Breast epithelium (tissue), 4 donors: Measurements from ENCODE around the gene ITGAX. TPM values are rescaled to one million over a fixed set of nuclear protein-coding genes. Genes with fewer than 3 reads are reported as not detected.

ENCODE experiments used
- DNase-seq, 2 donors: peaks; one replicate each; pipeline ENCODE4 v3.0.0-alpha.2; 2019; ENCODE audit warnings: low spot score in 2 of 2
- H3K27ac ChIP-seq, 2 donors: fragments of 200-600 bp; sonication (generic) in 1 of 2; one replicate each; pipeline ENCODE4 v1.5.1; 2016 to 2019; ENCODE audit warnings: mild to moderate bottlenecking in 1 of 2
- H3K27me3 ChIP-seq, 2 donors: fragments of 200-600 bp; sonication (generic) in 1 of 2; one replicate each; pipeline versions ENCODE4 v1.5.1 to v1.6.0; 2017 to 2019; ENCODE audit warnings: control low read depth in 1 of 2, mild to moderate bottlenecking in 1 of 2
- H3K36me3 ChIP-seq: fragments of 200-600 bp; one replicate; pipeline ENCODE4 v1.5.1; 2019
- H3K4me1 ChIP-seq, 2 donors: fragments of 200-600 bp; sonication (generic); one replicate each; pipeline ENCODE4 v1.5.1; 2016 to 2019; ENCODE audit warnings: control low read depth in 1 of 2
- H3K4me3 ChIP-seq, 3 donors: fragments of 200-600 bp; sonication (generic); 1 replicate in 2 of 3; 2 replicates in 1 of 3; pipeline ENCODE4 v1.5.1; 2016 to 2019; ENCODE audit warnings: mild to moderate bottlenecking in 3 of 3, moderate library complexity in 2 of 3
- H3K9me3 ChIP-seq, 2 donors: fragments of 200-600 bp; sonication (generic) in 1 of 2; one replicate each; pipeline ENCODE4 v1.5.1; 2016 to 2019; ENCODE audit warnings: control low read depth in 1 of 2
- POLR2A ChIP-seq: fragments of 450-650 bp; IDR thresholded peaks from one replicate; pipeline ENCODE4 v1.6.1; 2016; ENCODE audit warnings: antibody characterized with exemption, mild to moderate bottlenecking, moderate library complexity
- POLR2AphosphoS5 ChIP-seq, 3 donors: sonication (generic); formaldehyde crosslinking; IDR thresholded peaks; one replicate each; pipeline ENCODE4 v1.6.1; 2017; ENCODE audit warnings: antibody characterized with exemption in 3 of 3
- intact Hi-C: fragments of 100-400 bp; cut with DNase I; formaldehyde crosslinking; loops from one replicate; pipeline ENCODE4 v1.15.1; 2023; ENCODE audit warnings: low total_unique reads
- total RNA-seq, 3 donors: library from RNA; depleted of rRNA; stranded (reverse); fragments of >200 nt; gene quantifications; one replicate each; pipeline ENCODE4 v1.1.0, GENCODE V29; 2016
- TF ChIP-seq, protein P1 (sequence below), 3 donors: fragments of 450-650 bp; IDR thresholded peaks; one replicate each; pipeline ENCODE4 v1.5.1; 2016 to 2017; ENCODE audit warnings: antibody characterized with exemption in 3 of 3, mild to moderate bottlenecking in 3 of 3, moderate library complexity in 3 of 3

Gene ITGAX
- total RNA-seq, 3 donors from 2014 or later, result 3.6 to 16.8 (median 5.1) TPM

DNA sequence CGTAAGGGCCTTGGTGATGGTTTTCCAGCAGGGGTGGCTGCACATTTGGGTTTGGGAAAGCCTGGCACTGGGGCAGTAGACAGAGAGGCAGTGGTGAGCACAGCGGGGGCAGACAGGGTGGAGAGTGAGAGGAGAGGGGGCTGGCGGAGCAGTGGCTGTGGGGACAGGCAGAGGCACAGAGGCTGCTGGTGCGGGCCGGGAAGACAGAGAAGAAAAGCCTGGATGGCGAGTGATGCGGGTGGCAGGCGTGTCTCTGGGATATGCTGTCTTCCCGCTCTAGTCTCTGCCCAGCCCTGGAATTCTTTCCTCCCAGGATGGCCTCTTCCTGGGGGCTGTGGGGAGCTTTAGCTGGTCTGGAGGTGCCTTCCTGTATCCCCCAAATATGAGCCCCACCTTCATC is 55.1 kb downstream of the ITGAX start:
- Histone ChIP-seq H3K4me3 (no peak overlapping the region), H3K36me3 (no peaks in the 10 kb centered on the region), H3K27me3 (no peaks in the 10 kb centered on the region), H3K4me1 (no peaks in the 10 kb centered on the region), H3K27ac (no peak overlapping the region), H3K9me3 (no peaks in the 10 kb centered on the region)
- TF ChIP-seq POLR2AphosphoS5 (IDR thresholded peaks at IDR 0.05) (no peak), POLR2A (no peak)
- TF ChIP-seq, protein P1, sequence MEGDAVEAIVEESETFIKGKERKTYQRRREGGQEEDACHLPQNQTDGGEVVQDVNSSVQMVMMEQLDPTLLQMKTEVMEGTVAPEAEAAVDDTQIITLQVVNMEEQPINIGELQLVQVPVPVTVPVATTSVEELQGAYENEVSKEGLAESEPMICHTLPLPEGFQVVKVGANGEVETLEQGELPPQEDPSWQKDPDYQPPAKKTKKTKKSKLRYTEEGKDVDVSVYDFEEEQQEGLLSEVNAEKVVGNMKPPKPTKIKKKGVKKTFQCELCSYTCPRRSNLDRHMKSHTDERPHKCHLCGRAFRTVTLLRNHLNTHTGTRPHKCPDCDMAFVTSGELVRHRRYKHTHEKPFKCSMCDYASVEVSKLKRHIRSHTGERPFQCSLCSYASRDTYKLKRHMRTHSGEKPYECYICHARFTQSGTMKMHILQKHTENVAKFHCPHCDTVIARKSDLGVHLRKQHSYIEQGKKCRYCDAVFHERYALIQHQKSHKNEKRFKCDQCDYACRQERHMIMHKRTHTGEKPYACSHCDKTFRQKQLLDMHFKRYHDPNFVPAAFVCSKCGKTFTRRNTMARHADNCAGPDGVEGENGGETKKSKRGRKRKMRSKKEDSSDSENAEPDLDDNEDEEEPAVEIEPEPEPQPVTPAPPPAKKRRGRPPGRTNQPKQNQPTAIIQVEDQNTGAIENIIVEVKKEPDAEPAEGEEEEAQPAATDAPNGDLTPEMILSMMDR (IDR thresholded peaks at IDR 0.05), result no peak
- DNase-seq, result no peak
- intact Hi-C loops, result no loop called here

DNA sequence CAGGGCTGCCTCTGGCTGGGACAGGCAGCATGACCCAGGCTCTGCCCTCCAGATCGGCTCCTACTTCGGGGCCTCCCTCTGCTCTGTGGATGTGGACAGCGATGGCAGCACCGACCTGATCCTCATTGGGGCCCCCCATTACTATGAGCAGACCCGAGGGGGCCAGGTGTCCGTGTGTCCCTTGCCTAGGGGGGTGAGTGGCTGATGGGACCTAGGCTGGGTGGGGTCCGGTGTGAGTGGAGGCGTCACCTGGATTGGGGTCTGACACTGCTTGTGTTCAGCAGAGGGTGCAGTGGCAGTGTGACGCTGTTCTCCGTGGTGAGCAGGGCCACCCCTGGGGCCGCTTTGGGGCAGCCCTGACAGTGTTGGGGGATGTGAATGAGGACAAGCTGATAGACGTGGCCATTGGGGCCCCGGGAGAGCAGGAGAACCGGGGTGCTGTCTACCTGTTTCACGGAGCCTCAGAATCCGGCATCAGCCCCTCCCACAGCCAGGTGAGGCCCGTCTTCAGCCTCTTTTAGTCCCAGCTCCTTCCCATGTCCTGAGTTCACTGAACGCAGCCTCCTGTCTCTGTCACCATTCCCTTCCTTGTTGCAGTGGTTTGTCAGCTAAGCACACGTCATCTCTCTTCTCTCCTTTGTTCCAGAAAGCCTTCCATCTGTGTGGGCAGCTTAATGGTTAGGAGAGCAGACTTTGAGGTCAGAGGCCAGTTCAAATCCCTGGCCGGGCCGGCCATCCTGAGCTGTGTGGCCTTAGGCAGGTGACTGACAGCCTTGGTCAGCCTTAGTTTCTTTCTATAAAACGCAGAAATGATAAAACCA is 56.3 kb downstream of the ITGAX start:
- H3K27ac ChIP-seq, result no peak overlapping the region
- no peak for TF ChIP-seq POLR2A
- TF ChIP-seq POLR2AphosphoS5 (IDR thresholded peaks at IDR 0.05), result no peak
- TF ChIP-seq, protein P1 (IDR thresholded peaks at IDR 0.05), result no peak
- no peak for DNase-seq
- no peaks in the 10 kb centered on the region for H3K9me3 ChIP-seq
- no peak overlapping the region for H3K4me3 ChIP-seq
- intact Hi-C loops, result no loop called here
- H3K27me3 ChIP-seq, result no peaks in the 10 kb centered on the region
- no peaks in the 10 kb centered on the region for H3K4me1 ChIP-seq
- H3K36me3 ChIP-seq, result no peaks in the 10 kb centered on the region

DNA sequence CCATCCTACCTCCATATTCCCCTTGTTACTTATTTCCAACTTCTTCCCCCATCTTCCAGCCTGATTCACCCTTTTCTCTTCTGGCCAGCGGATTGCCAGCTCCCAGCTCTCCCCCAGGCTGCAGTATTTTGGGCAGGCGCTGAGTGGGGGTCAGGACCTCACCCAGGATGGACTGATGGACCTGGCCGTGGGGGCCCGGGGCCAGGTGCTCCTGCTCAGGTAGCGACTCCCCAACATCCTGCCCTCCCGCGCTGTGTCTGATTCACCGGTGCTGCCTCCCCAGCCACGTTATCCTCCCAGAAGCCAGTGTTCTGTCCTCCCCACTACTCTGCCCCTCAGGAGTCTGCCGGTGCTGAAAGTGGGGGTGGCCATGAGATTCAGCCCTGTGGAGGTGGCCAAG is 57.8 kb downstream of the ITGAX start:
- intact Hi-C loops, result no loop called here
- TF ChIP-seq, protein P1 (IDR thresholded peaks at IDR 0.05), result no peak
- TF ChIP-seq POLR2A (no peak), POLR2AphosphoS5 (IDR thresholded peaks at IDR 0.05) (no peak)
- Histone ChIP-seq H3K27ac (no peak overlapping the region), H3K27me3 (no peaks in the 10 kb centered on the region), H3K9me3 (no peaks in the 10 kb centered on the region), H3K4me3 (no peak overlapping the region), H3K4me1 (no peaks in the 10 kb centered on the region), H3K36me3 (no peaks in the 10 kb centered on the region)
- DNase-seq, result no peak

DNA sequence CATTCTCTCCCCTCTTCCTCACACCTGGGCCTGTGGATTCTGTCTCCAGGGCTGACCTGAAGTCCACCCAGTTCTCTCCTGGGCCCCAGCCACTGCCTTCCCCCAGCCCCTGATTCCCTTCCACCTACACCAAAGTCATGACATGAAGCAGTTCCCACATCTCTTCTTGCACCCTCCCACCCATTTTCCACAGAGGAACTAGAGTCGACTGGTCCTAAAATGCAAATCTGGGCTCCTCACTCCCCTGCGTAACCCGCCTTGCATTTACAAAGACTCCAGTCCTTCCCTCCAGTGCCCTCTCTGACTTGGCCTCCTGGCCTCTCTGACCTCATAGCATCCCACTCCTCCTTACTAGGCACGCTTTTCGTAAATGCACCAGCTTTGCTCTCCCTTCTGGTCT is 58.4 kb downstream of the ITGAX start:
- Histone ChIP-seq H3K27ac (no peak overlapping the region), H3K36me3 (no peaks in the 10 kb centered on the region), H3K9me3 (no peaks in the 10 kb centered on the region), H3K27me3 (no peaks in the 10 kb centered on the region), H3K4me1 (no peaks in the 10 kb centered on the region), H3K4me3 (no peak overlapping the region)
- intact Hi-C loops, result no loop called here
- TF ChIP-seq POLR2A (no peak), POLR2AphosphoS5 (IDR thresholded peaks at IDR 0.05) (no peak)
- TF ChIP-seq, protein P1 (IDR thresholded peaks at IDR 0.05), result no peak
- no peak for DNase-seq

DNA sequence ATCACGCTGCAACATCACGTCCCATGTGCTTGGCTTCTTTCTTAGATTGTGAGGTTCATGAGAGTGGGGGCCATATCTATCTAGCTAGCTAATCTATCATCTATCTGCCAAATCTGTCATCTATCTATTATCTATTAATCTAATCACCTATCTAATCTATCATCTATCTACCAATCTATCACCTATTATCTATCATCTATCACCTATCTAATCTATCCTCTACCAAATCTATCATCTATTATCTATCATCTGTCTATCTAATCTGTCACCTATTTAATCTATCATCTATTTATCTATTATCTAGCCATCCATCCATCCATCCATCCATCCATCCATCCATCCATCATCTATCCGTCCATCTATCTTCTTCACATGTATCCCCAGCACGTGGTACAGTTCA is 59.0 kb downstream of the ITGAX start:
- no peaks in the 10 kb centered on the region for H3K27me3 ChIP-seq
- DNase-seq, result no peak
- intact Hi-C loops, result no loop called here

More for the DNA sequence above, 59.0 kb downstream of the ITGAX start:
- Histone ChIP-seq H3K4me3 (no peak overlapping the region), H3K9me3 (no peaks in the 10 kb centered on the region), H3K27ac (no peak overlapping the region), H3K4me1 (no peaks in the 10 kb centered on the region), H3K36me3 (no peaks in the 10 kb centered on the region)
- TF ChIP-seq POLR2AphosphoS5 (IDR thresholded peaks at IDR 0.05) (no peak), POLR2A (no peak)
- TF ChIP-seq, protein P1 (IDR thresholded peaks at IDR 0.05), result no peak
